Measurements from ENCODE around the gene DFFB.
"Not testable (repeated sequence)": the region's sequence is repeated elsewhere in the genome, so short reads cannot be mapped to it uniquely, and the experiment has no call there.

The DFFB gene, protein sequence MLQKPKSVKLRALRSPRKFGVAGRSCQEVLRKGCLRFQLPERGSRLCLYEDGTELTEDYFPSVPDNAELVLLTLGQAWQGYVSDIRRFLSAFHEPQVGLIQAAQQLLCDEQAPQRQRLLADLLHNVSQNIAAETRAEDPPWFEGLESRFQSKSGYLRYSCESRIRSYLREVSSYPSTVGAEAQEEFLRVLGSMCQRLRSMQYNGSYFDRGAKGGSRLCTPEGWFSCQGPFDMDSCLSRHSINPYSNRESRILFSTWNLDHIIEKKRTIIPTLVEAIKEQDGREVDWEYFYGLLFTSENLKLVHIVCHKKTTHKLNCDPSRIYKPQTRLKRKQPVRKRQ

DNA sequence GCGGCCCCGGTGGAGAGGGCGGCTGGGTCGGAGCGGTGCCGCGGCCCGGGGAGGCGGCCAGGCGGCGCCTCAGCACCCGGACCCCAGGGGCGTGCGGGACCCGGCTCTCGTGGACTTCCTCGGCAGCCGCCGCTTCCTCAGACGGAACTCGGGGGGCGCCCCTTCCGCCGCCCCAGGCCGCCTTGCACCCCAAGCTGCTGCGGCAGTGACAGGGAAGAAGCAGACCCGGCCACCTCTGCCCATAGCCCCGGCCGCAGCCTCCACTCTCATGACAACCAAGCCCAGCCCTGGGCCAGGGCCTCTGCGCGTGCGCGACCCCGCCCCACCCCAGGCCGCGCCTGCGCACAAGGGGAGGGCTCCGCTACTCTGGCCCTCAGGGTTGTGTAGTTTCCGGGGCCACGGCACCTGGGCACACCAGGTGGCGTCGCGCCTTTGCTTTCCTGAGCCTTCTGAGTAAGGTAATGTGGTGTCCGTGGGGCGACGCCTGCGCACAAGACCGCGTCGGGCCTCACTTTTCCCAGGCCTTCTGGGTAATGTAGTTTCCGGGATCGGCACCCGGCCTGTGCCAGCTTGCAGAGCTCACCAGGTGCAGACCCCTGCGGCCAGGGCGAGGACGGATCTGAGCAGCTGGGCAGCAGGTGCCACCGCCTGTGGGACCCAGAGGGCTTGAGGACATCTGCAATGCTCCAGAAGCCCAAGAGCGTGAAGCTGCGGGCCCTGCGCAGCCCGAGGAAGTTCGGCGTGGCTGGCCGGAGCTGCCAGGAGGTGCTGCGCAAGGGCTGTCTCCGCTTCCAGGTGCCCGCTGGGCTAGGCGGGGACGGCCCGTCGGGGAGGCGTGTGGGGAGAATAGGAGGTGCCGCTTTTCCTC is at the start of gene DFFB, which contains the start of gene CEP104:
Gene DFFB (plus strand): TSS at position 554 of the 868 bp plus-strand sequence. CDS start 128 bp downstream, at position 682.
Gene CEP104 (minus strand): TSS at position 289 of the 868 bp plus-strand sequence. CDS start 4,804 bp downstream, outside the sequence.
- DNase-seq, result peak; percentile 80

DNA sequence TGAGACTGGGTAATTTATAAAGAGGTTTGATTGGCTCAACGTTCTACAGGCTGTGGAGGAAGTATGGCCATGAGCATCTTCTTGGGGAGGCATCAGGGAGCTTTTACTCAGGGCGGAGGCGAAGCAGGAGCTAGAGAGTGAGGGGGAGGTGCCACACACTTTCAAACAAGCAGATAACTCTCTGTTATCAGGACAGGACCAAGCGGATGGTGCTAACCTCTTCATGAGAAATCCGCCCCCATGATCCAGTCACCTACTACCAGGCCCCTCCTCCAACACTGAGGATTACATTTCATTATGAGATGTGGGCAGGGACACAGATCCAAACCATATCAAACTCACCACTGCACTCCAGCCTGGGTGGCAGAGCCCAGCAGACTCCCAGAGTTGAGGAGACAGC is 49.5 kb upstream of the DFFB start:
- no peak for DNase-seq

DNA sequence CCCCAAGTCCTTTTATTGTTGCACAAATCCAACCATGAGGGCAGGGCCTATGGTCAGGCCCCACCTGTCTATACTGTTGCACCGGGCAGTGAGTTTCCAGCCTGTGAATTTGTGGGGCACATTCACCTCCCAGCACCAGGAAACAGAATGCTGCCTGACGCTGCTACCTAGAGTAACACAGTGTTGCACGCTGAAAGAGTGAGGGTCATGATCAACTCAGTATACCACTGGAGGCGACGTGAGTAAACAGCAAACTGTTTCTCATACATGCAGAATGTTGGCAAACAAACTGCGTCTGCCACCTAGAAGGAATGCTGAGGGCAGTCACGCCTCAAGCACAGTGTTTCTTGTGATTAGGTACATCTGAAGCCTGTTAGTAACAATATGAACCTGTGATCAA is 47.6 kb upstream of the DFFB start:
- no peak for DNase-seq

DNA sequence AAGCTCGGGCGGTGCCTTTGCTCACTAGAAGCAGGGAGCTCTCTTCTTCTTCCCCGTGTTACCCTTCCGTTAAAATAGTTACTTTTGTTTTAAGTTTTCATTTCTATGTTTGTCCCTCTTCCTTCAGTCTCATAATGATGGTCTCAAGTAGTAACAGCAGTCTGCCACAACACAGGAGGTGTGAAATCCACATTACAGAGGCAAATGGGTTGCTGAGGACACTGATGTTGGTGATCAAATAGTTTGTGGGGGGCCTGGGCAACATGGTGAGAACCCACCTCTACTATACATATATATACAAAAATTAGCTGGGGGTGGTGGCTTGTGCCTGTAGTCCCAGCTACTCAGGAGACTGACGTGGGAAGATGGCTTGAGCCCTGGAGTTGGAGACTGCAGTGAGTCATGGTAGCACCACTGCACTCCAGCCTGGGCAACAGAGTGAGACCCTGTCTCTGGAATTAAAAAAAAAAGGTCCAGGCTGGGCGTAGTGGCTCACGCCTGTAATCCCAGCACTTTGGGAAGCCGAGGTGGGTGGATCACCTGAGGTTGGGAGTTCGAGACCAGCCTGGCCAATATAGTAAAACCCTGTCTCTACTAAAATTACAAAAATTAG is 47.0 kb upstream of the DFFB start:
- not testable (repeated sequence) for DNase-seq

DNA sequence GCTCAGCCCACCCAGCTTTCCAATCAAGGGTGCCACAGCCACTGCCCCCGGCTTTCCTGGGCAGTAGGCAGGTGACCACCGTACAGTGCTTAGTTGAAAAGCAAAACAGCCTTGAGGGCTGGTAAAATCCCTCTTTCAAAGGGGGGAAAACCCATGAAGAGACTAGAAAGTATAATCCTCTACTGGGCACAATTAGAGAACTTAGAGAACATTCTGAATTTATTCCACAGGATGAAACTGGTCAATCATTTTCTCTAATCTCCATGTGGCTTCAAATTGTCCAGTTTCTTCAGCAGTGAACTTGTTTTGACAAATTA is 45.7 kb upstream of the DFFB start:
- DNase-seq, result no peak

DNA sequence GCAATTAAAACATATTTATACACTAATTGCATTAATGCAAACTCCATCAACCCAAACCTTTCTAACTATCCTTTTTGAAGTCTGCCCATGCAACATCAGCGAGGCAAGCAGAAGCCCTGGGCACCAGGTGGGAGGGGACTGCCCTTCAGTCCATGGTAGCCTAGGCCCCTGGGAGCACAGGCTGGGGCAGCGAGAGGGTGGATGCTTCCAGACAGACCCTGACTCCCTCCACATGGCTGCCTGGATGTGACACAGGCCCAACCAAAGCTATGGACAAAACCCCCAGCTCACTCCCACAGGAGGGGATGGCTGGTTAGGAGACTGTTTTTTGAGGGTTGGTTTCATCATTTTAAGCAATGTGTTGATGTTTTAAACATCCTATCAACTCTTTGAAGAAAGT is 43.2 kb upstream of the DFFB start:
- DNase-seq, result no peak

DNA sequence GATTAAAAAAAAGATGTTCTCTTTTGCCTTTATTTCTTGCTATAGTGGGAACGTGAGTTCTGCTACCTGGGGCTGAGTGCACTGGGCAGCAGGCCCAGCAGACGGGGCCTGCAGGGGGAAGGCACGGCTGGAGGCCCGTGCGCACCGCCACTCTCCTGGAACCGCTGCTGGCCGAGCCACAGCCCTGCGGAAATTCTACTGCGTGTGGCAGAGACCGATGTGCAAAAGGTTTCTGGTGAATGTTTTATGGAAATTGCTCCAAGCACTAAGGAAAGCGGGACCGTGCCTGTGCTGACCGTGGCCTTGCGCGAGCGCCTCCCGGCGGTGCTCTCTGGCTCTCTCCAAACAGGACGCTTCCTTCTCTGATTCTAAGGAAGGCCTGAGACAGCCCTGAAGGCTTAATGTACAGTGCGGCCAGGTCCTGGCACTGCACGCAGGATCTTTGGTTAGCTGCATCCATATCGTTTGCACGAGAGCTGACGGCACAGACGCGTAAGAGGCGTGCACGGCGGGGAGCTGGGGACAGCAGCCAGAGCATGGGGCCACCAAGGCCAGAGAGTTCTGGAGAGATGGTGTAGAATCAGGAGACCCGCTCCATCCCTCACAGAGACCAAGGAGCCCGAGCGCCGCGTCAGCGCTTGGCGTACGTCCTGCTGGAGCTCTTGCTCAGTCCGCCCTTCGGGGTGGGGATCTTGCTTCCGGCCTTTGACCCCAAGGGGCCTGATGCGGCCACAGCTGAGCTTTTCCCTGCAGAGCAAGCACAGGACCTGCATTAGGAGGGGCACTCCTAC is 42.3 kb upstream of the DFFB start:
- no peak for DNase-seq

DNA sequence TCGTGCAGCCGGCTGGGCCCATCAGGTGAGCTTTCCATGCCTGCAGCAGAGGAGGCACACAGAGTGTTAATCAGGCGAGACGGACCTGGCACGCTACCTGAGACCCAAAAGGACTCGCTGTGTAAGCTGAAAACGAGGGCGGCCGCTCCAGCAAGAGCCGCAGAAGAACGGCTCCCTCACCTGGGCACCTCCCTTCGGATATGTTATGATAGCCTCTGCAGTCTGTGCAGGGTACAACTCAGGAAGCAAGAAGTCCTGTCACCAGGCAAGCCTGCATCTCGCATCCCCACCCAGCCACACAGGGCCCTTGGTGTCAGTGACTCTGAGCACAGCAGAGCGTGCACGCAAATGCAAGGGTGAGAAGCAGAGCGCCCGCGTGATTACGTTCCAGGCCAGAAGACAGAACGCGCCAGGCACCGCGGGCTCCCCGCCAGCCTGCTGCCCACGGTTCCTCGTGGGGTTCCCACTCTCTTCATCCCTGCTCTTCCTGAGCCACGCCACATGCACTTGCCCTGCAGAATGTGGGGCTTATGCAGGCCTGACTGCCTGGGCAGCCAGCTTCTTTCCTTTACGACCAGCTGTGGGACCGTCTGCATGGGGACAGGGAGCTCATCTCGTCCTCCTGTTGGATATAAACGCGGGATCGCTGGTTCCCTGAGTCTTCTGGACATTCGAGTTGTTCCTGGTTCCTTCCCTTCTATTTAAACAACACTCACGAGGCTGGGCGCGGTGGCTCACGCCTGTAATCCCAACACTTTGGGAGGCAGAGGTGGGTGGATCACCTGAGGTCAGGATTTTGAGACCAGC is 40.7 kb upstream of the DFFB start:
- DNase-seq, result no peak

DNA sequence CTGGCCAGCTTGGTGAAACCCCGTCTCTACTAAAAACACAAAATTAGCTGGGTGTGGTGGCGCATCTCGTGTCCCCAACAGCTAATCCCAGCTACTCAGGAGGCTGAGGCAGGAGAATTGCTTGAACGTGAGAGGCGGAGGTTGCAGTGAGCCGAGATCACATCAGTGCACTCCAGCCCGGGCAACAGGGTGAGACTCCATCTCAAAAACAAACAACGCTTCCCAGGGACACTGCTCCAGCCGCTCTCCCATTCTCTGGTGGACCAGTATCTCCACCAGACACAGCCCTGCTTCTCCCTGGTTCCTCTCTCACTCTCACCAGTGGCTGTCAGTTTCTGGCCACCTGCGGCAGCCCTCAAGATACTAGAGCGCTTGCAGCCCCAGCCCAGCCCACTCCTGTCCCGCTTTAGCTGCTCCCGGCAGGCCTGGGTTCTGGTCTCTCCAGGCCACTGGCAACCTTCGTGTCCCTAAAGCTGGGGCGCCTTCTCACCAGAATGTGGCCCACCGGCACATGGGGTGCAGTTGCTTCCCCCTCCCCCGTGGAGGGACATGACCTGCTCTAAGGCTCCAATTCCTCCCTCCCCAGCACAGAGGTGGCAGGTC is 40.0 kb upstream of the DFFB start:
- no peak for DNase-seq

DNA sequence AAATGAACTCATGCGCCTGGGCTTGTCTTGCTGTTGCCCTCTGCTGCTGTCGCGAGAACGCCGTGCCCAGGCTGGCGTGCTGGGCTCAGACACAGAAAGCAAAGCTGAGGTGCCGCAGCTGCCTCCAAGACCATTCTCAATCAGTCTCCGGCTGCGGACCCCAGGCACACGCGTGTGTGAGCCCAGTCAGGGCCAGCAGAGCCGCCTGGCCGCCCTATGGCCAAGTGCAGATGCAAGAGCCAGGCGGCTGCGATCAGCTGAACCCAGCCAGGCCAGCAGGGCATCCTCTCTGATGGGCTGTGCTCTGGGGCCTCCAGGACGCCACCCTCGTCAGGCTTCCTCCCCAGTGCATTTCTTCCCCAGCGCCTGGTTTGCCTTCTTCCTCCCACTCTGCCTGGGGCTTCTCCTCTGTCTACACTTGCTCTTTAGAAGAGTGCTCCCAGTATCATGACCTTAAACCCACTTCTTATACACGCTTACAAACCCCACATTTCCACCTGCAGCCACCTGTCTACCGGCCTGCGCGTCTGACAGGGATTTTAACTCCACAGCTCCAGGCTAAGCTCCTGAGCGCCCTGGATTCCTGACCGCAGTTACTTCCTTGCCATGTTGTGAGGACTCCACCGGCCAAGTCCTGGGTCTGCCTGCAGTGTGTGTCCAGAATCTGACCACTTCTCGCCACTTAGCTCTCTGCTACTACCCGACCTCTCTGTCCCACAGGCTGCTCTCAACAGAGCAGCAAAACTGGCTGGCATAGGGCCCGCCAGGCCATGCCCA is 39.3 kb upstream of the DFFB start:
- no peak for DNase-seq

DNA sequence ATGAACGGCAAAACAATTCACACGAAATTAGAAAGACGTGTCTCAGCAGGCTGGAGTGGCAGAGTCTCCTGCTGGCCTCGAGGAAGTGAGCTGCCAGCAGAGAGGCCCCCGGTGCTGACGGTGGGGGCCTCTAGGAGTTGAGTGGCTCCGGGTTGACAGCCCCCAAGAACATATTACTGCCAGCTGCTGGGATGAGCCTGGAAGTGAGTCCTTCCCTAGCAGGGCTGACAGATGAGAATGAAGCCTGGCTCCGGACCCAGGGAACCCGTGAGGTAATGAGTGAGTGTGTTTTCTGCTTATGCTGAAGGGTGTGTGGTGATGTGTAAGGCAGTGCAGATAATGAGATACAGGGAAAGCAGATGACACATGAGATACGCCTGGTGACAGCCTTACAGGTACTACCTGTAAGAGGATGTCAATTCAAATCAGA is 37.5 kb upstream of the DFFB start:
- DNase-seq, result no peak

DNA sequence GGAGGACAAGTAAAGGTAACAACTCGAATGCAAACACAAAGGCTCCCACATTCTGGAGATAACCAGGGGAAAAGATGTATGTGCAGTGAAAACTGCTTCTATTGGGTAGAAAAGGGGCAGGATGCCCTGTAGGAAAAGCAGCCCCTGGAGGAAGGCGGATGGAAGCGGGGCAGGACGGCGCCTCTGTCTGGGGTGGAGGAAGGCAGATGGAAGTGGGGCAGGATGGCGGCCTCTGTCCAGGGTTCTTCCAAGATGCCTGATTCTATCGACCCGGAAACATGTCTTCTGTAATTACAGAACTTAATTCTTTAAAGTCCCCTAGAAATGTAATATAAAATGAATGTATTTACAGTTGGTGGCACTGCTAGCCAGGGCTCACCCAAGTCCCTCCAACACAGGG is 37.0 kb upstream of the DFFB start:
- DNase-seq, result no peak

DNA sequence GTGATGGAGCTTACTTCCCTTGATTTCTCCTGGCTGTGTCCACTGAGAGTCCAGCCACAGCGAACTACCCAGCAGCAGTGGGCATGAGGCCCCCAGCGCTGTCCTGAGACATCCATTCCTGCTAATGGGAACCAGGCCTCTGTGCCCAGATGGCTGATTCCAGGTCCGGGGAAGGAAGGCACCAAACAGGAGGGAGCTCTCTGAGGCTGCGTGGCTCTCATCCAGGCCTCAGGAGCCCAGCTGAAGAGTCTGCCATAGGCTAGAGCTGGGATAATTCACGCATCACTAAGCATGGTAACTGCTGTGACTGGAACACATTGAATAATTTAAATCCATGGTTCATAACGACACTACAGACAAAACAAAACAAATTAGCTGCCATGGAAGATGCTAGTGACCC is 36.3 kb upstream of the DFFB start:
- no peak for DNase-seq

DNA sequence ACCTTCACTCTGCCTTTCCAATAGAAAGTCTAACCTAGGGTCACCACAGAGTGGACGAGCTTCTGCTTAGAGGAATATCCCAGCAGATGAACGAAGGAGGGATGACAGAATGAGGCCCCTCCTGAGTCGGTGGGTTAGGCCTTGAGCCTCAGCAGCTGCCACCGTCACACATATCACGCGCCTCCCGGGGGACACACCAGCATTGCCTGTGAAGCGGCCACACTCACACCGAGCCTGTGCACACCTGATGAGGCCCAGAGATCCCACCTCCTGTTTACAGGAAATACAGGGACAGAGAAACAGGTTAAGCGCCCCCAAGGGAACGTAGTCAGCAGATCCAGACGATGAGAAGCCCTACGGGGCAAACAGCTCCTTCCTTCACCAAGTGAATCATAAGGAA is 35.8 kb upstream of the DFFB start:
- DNase-seq, result no peak

DNA sequence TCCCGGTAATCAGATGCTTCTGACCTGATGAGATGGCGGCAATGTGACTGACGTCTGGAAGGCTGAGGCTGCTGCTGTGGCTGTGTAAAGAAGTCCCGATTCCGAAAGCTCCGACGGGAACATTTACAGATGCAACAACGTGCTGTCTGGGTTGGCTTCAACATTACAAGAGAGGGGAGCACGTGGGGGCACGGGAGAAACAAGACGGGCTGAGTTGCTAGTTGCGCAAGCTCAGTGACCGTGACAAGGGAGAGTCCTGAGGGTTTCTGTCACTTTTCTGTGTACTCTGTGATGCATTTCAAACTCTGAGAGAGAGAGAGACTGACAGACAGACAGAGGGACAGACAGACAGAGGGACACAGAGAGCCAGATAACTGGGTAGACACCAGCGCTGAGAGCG is 35.4 kb upstream of the DFFB start:
- no peak for DNase-seq

DNA sequence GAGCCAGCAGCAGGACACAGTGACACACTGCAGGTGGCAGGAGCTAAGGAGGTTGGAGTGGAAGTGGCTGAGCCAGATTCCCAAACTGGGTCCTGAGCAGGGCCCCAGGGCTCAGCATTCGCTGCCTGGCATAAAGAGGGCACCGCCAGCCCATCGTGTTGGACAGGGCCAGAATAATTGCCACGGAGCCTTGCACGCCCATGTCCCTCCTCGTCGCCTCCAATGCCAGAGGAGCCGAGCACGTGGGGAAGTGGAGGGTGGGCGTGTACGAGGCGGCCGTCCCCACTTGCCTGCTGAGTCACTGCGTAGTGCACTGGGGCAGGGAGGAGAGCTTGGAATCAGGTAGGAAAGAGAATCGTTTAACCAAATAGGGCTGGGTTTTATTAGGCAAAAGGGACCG is 34.9 kb upstream of the DFFB start:
- no peak for DNase-seq

DNA sequence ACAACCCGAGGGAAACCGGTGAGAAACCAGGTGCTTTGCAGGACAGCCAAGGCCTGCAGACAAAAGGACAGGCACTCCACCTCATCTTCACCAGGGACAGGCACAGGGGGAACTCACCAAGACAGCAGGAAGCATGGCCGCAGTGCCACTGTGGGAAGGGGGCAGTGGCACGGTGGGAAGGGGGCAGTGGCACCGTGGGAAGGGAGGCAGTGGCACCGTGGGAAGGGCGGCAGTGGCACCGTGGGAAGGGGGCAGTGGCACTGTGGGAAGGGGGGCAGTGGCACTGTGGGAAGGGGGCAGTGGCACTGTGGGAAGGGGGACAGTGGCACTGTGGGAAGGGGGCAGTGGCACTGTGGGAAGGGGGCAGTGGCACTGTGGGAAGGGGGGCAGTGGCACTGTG is 32.6 kb upstream of the DFFB start:
- no peak for DNase-seq

DNA sequence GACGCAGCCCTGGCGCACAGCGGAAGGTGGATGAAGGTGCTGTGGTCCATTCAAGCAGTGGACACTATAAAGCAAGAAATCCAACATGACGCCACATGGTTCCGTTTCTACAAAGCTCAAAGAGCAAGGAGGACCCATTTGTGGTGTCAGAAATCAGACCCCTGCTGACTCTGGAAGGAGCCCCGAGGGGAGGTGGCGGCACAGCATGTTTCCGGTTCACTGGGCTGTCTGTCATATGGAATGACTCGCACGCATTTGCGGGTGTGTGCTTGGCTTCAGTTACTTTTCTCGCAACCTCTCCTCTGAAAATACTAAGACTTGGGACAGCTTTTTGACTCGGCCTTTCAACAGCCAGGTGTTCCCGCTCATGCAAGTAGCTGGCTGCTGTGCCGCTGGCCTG is 31.9 kb upstream of the DFFB start:
- no peak for DNase-seq

DNA sequence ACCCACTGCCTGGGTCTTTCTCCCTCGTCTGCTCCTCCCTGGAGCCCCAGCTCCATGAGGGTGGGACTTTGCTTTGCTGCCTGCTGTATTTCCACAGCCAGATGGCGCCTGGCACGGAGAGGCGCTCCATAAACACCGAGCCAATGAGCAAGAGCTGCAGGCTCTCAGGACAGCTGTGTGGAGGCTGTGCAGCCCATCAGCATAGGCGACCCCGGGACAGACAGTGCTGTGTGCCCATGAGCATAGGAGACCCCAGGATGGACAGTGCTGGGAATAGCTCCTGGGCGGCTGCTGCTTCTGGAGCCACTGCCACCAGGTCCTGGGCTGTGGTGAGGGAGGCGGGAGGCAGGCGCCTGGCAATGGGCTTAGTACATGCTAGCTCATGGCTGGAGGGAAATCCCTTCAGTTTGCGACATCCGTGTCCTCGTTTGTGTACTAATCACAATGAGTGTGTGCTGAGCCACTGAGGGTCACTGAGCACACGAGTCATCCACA is 29.4 kb upstream of the DFFB start:
- no peak for DNase-seq

DNA sequence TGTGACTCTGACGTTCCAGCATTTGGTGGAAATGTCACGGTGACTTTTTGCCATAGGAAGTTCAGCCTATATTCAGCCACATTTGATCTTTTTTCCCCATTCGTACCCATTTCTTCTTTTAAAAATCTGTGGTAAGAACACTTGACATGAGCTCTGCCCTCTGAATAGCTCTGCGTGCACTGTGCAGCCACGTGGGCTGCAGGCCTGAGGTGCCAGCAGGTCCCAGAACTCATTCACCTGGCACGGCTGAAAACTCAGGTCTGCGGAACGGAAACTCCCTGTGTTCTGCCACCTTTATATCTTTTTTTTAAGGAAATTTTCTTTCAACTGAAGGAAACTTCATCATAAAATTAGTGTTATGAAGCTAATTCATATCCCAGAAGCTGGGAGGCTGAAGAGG is 28.9 kb upstream of the DFFB start:
- DNase-seq, result no peak

DNA sequence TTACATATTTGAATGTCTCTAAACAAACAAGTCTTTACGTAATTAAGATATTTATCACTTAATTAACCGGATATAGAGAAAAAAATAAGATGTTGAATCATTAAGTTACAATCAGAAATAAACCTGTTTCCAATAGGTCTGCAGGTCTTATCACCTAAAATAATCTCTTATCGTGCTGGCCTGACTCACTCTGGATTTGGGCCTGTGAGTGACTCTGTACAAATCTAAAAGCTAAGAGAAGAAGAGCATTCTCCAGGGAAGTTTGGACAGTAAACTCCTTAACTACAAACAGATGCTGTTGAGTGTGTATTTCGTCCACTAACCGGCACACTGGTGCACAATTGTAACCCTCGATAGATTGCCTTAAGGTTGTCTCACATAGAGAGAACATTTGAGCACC is 25.6 kb upstream of the DFFB start:
- DNase-seq, result peak; percentile 24
